Measurements from ENCODE around the gene NRG2.

Gene NRG2

DNA sequence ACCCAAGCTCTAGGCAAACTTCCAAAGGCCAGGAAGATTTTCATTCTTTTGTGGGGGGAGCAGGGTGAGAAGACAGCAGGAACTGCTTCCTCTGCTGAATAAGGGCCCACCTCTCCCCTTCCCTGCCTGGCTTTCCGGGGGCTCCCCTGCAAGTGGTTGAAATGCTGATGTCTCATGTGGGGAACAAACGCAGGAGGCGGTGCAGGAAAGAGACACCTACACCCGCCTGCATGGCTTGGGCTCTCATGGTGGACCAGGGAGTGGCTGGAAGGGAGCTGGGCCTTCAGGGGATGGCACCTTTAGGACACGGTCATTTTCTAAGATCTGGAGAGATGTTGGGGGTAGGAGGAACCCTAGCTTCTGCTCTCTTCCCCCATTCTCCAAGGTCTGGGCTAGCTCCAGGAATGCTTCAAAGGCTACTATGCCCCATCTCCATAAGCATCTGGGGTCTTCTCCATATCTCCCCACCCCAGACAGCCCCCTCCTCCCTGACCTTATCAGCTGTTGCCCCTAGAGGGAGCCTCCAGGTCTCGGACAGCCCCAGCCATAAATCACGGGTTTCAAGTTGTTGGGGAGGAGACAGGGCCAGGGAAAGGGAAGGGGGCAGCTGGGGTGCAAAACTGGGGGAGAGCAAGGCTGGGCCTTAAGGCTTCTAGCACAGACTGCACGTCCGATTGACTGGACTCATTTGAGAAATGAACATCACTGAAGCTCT, 170.9 kb downstream of the NRG2 start:
- peak; percentile 5 for TF ChIP-seq CTCF (IDR thresholded peaks at IDR 0.05; ENCODE audit: control insufficient read depth, insufficient read depth, low read depth, low read length, missing control alignments)
- H3K4me3 ChIP-seq (ENCODE audit: control insufficient read depth, low read depth, low read length), result no peak overlapping the region
- DNase-seq (ENCODE audit: low read depth), result no peak

DNA sequence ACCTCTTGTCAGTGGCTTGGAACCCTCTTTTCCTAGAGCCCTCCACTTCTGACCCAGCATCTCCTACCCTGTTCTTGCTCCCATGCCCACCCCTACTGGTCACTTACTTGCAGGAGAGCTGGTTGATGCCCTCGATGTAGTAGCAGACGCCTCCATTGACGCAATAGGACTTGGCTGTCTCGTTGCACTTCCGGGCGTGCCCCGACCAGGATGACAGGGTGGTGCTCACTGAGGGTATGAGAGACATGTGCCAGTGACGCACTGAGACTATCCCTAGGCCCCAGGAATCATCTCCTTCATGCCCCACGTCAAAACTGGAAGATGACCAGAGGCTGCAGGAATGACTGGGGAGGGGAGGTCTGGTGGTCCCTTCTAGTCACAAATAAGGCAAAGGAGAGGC, 171.5 kb downstream of the NRG2 start:
- TF ChIP-seq CTCF (IDR thresholded peaks at IDR 0.05; ENCODE audit: control insufficient read depth, insufficient read depth, low read depth, low read length, missing control alignments), result no peak
- H3K4me3 ChIP-seq (ENCODE audit: control insufficient read depth, low read depth, low read length), result no peak overlapping the region
- no peak for DNase-seq (ENCODE audit: low read depth)

GRCh38 chr5:139870677-139871076, 172.4 kb downstream of the NRG2 start:
- DNase-seq (ENCODE audit: low read depth), result no peak
- no peak for TF ChIP-seq CTCF (IDR thresholded peaks at IDR 0.05; ENCODE audit: control insufficient read depth, insufficient read depth, low read depth, low read length, missing control alignments)
- no peak overlapping the region for H3K4me3 ChIP-seq (ENCODE audit: control insufficient read depth, low read depth, low read length)

DNA sequence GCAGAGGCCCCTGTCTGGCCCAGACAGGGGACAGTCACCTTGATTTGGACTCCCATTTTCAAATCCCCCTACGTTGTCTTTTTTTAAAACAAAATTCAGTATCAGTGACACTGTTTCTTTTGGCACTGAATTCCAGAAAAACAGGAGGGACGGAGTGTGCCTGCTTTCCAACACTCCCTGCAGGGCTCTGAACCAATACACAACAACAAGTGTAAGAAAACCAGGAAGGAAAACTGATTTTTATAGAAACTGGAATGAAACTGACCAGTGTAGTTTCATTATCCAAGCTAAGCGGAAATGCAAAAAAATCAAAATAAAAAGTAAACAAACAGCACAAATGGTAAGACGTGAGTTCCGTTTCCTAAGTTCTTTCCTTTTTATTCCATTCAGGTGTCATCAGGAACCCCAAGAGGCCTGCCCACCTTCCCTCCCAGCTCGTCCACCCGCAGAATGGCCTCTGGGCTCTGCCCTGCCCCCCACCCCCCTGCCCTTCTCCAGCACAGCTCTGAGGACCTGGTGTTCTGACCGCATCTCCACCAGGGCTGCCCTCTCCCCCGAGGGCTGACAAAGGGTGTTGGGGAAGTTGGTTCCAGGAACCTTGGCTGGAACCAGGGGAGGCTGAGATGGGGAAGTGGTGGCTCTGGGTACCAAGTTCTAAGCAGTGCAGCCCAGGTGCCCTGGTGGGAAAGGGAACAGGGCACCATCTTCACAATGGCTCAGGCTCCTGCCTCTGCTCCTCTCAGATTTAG, 173.9 kb downstream of the NRG2 start:
- no peak overlapping the region for H3K4me3 ChIP-seq (ENCODE audit: control insufficient read depth, low read depth, low read length)
- TF ChIP-seq CTCF (IDR thresholded peaks at IDR 0.05; ENCODE audit: control insufficient read depth, insufficient read depth, low read depth, low read length, missing control alignments), result no peak
- no peak for DNase-seq (ENCODE audit: low read depth)

DNA sequence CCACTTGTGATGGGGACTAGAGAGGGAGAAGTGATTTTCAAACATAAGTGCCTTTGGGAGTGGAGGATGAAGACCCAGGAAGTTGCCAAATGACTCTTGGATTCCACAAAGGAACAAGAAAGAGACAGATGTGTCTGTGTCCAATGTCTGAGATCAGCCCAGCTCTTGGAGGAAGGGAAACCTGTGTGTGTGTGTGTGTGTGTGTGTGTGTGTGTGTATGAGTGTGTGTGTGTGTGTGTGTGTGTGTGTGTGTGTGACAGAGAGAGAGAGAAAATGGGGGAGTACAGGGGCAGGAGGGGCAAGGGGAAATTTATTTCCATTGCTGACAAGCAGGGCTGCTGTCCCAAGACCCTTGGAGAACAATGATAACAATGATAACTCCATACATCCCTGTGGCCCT, 175.5 kb downstream of the NRG2 start:
- H3K4me3 ChIP-seq (ENCODE audit: control insufficient read depth, low read depth, low read length), result no peak overlapping the region
- no peak for TF ChIP-seq CTCF (IDR thresholded peaks at IDR 0.05; ENCODE audit: control insufficient read depth, insufficient read depth, low read depth, low read length, missing control alignments)
- no peak for DNase-seq (ENCODE audit: low read depth)

- no peak for DNase-seq (ENCODE audit: low read depth)
- no peak for TF ChIP-seq CTCF (IDR thresholded peaks at IDR 0.05; ENCODE audit: control insufficient read depth, insufficient read depth, low read depth, low read length, missing control alignments)
- no peak overlapping the region for H3K4me3 ChIP-seq (ENCODE audit: control insufficient read depth, low read depth, low read length)
Observed at GRCh38 chr5:139867109-139867508, 176.0 kb downstream of the NRG2 start.

All from AG09309 (cell line).